HG03354 (cell line): ENCODE measurements around the gene EVI5L.
"Not testable (repeated sequence)": the region's sequence is repeated elsewhere in the genome, so short reads cannot be mapped to it uniquely, and the experiment has no call there.

ENCODE experiments used
- ATAC-seq: cut with Tn5 transposase; IDR thresholded peaks from one replicate; pipeline ENCODE4 v1.9.1; 2021; ENCODE audit warnings: mild to moderate bottlenecking; ENCODE audit not compliant: unreplicated experiment, poor library complexity, severe bottlenecking

EVI5L gene

DNA sequence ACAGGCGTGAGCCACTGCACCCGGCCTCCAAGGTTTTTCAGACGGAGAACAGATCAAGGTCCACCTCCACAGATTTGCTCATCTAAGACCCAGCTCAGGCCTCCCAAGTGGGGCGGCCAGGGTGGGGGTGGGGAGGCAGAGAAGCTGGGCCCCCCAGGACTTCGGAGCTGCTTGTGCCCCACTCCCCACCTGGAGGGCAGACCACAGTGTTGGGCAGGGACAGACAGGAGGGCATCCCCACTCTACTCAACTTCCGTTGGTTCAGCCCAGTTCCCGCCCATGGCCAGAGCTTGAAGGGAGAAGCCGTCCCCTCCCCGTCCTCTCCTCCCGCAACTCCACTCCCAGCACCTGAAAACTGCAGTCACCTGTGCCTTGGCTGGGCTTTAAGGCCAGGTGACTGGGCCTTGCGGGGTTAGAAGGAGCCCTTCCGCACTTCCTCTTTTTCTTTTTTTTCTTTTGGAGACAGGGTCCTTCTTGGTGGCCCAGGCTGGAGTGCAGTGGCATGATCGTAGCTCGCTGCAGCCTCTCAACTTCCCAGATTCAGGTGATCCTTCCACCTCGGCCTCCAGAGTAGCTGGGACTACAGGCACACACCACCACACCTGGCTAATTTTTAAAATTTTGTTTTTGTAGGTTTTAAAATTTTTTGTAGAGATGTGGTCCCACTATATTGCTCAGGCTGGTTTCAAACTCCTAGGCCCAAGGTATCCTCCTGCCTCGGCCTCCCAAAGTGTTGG, 57.6 kb downstream of the EVI5L start:
- no peak for ATAC-seq

DNA sequence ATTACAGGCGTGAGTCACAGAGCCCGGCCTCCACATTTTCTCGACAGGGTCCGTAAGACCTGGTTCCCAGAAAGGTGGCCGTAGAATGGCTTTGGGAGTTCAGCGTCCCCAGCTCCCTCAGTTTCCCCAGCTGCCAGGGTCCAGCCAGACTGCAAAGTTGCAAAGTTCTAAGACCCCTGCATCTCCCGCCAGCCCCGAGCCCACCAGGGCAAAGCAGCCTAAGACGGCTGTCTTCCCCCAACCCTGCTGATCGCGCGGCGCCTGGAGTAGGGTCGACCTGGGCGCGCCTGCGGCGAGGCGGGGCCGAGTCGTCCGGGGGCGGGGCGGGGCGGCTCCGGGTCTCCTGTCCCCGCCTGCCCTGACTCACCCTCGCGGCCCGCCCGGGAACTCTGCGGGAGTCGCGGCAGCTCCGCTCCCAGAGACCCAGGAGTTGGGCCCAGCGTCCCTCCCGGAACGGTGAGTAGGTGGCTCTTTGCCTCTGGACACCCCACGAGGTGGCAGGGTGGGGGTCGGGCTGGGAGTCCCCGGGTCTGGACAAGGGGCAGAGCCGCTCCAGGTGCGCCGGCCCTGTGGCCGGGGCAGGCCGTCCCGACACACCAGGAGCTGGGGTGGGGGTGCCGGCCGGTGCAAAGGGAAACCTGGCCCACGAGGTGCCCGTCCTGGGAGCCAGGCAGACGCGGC, 58.3 kb downstream of the EVI5L start, which contains the start of gene LRRC8E:
Gene LRRC8E, plus strand, starts transcription at position 366 of the 681 bp plus-strand sequence. CDS start 7,094 bp downstream, outside the sequence.
- no peak for ATAC-seq

DNA sequence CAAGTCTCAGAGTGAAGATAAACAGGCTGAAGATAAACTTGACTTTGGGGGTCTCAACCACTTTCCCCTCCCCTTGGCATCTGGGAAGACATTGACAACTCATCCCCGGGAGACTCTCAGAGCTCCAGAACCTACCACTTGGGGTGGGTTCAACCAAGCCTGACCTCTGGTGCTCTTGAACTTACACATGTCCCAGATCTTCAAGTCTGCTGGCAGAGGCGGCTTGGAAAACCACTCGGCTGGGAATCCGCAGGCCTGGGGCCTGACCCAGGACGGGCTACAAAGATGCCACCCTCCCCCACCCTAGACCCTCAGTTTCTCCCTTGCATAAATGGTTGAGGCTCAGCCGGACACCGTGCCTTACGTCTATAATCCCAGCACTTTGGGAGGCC, 58.8 kb downstream of the EVI5L start:
- ATAC-seq = no peak

DNA sequence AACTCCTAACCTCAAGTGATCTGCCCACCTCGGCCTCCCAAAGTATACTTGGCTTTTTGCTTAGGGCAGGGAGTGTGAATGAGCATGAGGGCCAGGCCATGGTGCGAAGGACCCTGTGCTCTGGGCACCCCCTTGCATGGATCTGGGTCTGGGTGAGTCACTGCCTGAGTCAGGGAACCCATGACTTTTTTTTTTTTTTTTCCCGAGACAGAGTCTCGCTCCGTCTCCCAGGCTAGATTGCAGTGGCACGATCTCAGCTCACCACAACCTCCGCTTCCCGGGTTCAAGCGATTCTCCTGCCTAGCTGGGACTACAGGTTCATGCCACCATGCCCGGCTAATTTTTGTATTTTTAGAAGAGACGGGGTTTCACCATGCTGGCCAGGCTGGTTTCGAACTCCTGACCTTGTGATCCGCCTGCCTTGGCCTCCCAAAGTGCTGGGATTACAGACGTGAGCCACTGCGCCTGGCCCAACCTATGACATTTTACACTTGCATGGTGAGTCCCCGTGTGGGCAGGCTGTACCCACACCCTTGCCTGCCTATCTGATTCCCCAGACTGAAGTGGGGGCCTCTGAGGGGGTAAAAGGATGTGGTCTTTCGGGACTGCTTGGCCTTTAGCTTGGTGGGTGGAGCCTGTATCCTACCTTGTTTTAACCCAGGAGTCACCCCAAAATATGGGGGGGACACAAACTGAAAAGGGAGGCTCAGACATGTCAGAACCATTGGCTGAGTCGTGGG, 63.5 kb downstream of the EVI5L start:
- ATAC-seq = not testable (repeated sequence)

DNA sequence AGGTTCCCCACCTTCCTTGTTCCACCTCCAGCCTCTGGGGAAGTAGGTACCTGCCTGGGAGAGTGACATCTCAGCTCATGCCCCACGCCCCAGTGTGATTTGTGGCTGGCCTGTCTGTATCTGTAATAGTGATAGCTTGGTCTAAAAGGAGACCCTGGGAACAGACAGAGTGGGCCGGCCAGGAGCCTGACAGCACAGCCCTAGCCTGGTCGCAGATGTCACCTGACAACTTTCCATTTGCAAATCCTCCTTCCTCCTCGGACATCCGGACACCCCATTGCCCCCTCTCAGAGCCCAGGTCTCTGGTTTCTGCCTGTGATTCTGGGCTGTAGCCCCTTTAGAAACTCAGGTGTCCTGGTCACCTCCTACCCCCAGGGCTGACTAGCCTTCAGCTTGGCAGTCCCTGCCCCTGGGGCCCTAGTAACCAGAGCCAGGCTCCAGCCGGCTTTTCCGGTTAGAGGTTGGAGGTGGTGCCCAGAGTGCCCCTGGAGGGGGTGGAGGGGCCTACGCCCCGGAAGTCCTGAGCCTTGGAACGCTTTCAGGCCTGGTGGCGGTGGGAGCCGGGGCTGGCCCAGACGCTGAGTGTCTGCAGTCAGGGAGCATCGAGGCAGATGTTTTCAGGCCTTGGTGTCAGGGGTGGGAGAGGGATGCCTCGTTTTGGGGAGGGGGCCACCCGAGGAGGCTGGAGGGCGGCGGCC, 64.7 kb downstream of the EVI5L start:
- ATAC-seq = no peak

DNA sequence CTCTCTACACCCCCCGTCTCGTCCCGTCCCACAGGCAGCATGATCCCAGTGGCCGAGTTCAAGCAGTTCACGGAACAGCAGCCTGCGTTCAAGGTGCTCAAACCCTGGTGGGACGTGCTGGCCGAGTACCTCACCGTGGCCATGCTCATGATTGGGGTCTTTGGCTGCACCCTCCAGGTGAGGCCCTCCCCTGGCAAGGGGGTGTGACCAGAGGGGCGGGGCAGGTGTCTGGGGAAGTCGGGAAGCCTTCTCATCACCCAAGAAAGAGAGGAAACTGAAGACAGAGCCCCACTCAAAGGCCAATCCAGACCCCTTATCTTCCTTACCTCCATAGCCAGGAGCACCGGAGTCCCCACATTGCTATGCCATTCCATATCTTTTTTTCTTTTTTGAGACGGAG, 65.5 kb downstream of the EVI5L start:
- no peak for ATAC-seq

DNA sequence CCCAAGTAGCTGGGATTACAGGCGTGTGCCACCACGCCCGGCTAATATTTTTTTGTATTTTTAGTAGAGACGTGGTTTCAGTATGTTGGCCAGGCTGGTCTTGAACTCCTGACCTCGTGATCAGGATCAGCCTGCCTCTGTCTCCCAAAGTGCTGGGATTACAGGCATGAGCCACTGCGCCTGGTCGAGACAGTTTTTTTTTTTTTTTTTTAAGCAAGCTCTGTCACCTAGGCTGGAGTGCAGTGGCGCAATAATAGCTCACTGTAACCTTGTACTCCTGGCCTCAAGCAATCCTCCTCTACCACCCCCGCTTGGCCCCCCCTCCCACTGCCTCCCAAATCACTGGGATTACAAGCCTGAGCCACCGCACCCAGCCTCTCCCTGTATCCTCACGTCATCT, 67.3 kb downstream of the EVI5L start:
- ATAC-seq = no peak

DNA sequence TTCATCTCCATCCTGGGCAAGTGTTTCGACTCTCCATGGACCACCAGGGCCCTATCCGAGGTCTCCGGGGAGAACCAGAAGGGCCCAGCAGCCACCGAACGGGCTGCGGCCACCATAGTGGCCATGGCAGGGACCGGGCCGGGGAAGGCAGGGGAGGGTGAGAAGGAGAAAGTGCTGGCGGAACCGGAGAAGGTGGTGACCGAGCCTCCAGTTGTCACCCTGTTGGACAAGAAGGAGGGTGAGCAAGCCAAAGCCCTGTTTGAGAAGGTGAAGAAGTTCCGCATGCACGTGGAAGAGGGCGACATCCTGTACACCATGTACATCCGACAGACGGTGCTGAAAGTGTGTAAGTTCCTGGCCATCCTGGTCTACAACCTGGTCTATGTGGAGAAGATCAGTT, 68.9 kb downstream of the EVI5L start:
- no peak for ATAC-seq

DNA sequence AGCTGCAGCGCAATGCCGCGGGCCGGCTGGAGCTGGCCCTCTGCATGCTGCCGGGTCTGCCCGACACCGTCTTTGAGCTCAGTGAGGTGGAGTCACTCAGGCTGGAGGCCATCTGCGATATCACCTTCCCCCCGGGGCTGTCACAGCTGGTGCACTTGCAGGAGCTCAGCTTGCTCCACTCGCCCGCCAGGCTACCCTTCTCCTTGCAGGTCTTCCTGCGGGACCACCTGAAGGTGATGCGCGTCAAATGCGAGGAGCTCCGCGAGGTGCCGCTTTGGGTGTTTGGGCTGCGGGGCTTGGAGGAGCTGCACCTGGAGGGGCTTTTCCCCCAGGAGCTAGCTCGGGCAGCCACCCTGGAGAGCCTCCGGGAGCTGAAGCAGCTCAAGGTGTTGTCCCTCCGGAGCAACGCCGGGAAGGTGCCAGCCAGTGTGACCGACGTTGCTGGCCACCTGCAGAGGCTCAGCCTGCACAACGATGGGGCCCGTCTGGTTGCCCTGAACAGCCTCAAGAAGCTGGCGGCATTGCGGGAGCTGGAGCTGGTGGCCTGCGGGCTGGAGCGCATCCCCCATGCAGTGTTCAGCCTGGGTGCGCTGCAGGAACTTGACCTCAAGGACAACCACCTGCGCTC, 69.8 kb downstream of the EVI5L start:
- no peak for ATAC-seq

DNA sequence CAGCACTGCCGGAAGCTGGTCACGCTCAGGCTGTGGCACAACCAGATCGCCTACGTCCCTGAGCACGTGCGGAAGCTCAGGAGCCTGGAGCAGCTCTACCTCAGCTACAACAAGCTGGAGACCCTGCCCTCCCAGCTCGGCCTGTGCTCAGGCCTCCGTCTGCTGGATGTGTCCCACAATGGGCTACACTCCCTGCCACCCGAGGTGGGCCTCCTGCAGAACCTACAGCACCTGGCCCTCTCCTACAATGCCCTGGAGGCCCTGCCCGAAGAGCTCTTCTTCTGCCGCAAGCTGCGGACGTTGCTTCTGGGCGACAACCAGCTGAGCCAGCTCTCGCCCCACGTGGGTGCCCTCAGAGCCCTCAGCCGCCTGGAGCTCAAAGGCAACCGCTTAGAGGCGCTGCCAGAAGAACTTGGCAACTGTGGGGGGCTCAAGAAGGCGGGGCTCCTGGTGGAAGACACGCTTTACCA, 70.4 kb downstream of the EVI5L start:
- ATAC-seq = no peak

DNA sequence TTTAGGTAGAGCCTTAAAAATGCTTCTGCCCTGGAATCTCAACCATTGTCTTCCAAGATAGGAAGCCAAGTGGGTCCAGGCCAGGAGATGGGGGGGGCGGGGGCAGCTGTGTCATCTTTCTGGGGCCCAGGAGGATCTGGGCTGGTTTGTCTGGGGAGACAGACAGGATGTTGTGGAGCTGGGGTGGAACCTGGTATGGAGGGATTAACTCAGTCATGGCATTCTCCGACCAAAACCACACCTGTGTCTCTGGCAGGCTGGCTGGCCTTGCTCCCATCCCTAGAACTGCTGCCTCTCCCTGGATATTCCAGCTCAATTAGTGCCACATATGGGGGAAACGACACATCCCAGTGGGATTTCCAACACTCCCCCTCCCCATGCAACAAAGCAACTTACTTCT, 70.9 kb downstream of the EVI5L start:
- ATAC-seq = no peak

DNA sequence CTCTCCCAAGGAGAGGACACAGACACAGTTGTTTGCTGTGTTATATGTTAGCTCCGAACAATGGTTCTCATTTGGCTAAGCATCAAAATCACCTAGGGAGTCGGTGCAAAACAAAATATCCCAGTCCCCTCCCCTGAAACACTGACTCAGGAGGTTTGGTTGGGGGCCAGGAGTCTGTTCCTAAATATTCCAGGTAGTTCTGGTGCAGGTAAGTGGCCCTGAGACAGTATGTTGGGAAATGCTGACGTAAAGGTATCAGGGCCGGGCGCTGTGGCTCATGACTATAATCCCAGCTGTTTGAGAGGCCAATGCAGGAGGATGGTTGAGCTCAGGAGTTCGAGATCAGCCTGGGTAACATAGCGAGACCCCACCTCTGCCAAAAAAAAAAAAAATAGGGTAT, 71.3 kb downstream of the EVI5L start:
- no peak for ATAC-seq

DNA sequence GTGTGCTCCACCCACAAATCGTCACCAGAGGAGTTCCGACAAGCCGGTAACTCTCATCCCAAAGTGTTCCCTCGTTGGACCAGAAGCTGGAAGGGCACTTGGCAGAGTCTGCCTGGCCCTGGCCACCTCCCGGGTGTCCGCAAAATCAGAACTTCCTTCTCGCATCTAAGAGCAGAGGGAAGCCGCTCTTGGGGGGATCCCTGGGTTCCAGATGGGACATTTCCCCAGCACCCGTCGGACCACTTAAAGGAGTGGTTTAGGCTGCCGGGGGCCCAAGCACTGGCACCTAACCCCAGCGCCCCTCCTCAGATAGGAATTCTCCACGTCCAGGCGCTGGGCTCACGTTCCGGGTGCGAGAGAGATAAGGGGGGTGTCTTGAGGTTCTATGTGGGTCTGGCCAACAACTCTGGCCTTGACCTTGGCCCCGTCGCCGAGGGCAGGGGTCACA, 72.8 kb downstream of the EVI5L start:
- no peak for ATAC-seq

DNA sequence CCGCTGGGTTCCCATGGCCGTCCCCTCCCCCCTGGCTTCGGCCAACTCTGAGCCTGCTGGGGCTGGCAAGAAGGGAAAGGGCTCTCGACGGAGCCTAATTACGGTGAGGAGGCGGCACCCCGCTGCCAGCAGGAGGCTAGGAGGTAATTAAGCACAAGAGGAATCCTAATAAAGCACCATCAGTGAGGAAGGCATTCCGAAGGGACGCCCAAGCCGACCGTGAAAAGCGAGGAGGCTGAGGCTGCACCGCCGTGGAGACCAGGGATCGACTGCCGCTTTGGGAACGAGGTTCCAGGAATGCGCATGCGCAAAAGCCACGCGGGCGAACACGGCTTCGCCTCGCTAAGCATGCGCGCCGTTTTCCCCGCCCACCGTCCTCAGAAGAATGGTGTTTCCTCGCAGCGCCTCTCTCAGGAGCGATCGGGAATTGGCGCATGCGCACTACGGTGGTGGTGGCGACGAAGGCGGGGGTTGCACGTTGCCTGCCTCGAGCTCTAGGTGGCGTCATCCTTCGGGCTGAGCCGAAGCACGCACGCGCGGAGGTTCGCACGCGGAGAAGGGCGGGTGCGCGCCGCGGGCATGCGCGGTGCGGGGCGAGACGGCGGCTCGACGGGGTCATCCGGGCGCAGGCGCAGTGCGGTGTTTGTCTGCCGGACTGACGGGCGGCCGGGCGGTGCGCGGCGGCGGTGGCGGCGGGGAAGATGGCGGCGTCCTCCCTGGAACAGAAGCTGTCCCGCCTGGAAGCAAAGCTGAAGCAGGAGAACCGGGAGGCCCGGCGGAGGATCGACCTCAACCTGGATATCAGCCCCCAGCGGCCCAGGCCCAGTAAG, 73.4 kb downstream of the EVI5L start, which contains the start of gene MAP2K7:
Gene MAP2K7, plus strand, starts transcription at position 634 of the 830 bp plus-strand sequence. Its CDS starts 68 bp downstream, at position 702.
- ATAC-seq = peak; percentile 87

DNA sequence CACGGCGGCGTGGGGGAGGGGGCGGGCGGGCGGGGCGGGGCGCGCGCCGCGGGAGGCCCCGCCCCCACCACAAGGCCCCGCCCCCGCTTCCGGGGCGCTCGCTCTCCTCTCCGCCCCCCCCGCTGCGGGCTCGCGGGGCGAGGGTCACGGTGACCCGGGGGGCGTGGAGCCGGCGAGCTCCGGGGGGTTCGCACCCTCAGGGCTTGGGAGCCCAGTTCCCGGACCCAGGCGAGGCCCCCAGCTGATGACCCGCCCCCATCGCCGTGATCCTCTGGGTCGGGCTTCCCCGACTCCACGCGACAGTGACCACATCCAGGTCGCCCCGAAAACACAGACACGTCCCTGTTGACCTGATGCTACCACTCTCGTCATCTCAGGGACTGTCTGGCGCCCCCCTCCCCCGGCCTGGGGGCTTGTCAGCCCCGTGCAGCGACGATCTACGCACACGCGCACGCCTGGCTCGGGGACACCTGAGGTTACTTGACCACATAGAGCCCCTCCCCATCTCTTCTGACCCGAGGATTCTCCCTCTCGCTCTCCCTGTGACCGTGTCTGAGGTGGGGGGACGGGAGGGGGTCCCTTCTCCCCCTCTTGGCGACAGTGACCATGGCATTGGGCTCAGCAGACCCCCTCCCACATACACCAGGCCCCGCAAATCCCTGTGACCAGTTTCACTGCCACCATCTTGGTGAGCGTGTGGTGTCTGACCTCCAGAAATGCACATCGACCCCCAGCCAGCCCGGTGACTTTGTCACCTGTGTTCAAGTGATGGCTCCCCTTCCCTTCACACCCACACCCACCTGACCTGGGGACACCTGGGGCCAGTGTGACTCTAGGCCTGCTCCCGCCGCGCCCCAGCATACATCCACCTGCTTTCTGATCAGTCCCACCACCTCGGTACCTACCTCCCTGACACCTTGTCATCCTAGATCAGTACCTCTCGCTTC, 74.3 kb downstream of the EVI5L start:
- peak; percentile 31 for ATAC-seq

DNA sequence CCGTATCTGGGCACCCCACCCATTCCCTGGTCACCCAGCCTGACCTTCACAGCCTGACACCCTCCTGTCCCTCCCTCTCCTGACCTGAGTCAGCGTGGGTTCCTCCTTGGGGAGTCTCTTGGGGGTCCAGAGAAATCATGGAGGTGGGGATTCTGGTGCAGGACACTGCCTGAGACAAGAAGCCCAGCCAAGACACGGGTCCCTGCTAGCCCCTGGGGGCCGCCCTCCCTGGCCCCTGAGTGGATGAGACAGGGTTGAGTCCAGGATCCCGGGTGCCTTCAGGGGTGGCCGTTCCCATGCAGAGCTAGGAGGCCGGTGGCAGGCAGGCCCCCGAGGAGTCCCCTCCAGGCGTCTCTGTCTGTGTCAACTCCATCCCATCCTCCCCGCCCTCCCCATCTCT, 75.2 kb downstream of the EVI5L start:
- no peak for ATAC-seq

DNA sequence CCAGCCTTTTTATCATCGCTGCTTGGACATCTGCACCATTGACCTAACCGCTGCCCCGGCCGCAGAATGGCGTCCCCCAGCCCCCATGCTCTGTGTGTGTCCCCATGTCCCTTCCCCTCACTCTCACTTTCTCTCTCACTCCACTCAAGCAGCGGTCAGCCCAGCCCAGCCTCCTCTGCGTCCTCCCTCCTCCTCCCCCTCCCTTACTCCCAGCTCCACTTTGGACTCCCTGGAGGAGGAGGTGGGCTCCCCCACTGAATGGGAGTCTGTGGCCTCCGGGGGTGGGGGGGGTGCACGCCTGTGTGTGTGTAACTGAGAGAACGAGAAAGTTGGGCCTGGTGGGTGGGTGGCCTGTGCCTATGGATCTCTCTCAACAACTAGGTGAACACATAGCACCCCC, 75.8 kb downstream of the EVI5L start:
- no peak for ATAC-seq
